ENCODE results near the gene SMU1. TPM values are rescaled to one million over a fixed set of nuclear protein-coding genes. Genes with fewer than 3 reads are reported as not detected.
"Not testable (repeated sequence)": the region's sequence is repeated elsewhere in the genome, so short reads cannot be mapped to it uniquely, and the experiment has no call there.

Gene SMU1
- total and polyA plus RNA-seq, 11 donors: 6.7 to 19.4 (median 15.2) TPM

DNA sequence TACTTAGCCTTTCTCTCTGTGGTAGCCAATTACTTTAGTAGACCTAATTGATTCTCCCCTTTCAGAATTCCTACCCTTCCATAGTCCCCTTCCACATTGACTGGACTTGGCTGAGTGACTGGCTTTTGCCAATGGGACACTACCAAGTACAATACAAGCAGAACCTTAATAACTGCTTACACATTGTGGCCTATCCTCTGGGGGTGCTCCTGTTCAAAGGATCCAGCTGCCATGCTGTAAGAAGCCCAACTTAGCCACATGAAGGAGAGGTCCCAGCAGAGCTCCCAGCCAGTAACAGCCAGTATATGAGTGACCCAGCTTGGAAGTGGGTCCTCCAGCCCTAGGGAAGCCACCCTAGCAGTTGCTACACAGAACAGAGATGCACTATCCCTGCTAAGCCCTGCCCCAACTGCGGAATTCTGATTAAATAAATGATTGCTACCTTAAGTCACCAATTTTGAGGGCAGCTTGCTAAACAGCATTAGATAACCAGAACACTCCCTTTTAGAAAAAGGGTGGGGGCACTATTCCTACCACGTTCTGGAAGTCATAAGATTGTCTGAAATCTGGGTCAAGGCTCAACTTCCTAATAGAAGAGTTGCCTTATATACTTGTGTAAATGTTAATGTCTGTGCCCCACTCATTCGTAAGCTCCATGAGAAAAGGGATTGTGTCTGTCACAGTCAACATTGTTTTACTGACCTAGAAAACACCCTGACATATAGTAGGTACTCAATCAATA, 64.0 kb downstream of the SMU1 start:
- peak in 1 of 4 donors; percentile 38 for ATAC-seq
- no peaks in the 10 kb centered on the region for H3K9me3 ChIP-seq
- no peak for DNase-seq
- no peaks in the 10 kb centered on the region for H3K4me1 ChIP-seq
- H3K27ac ChIP-seq: no peak overlapping the region
- 86 to 91% (median 88%) methylated on average over 3 of the region's 3 CpGs for WGBS, 4 donors
- H3K27me3 ChIP-seq: no peaks in the 10 kb centered on the region
- intact Hi-C loops (cut with DNase I): no loop called here
- TF ChIP-seq, protein P1, sequence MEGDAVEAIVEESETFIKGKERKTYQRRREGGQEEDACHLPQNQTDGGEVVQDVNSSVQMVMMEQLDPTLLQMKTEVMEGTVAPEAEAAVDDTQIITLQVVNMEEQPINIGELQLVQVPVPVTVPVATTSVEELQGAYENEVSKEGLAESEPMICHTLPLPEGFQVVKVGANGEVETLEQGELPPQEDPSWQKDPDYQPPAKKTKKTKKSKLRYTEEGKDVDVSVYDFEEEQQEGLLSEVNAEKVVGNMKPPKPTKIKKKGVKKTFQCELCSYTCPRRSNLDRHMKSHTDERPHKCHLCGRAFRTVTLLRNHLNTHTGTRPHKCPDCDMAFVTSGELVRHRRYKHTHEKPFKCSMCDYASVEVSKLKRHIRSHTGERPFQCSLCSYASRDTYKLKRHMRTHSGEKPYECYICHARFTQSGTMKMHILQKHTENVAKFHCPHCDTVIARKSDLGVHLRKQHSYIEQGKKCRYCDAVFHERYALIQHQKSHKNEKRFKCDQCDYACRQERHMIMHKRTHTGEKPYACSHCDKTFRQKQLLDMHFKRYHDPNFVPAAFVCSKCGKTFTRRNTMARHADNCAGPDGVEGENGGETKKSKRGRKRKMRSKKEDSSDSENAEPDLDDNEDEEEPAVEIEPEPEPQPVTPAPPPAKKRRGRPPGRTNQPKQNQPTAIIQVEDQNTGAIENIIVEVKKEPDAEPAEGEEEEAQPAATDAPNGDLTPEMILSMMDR (IDR thresholded peaks at IDR 0.05): no peak
- TF ChIP-seq POLR2A (IDR thresholded peaks at IDR 0.05): no peak
- H3K36me3 ChIP-seq: no peaks in the 10 kb centered on the region
- no peak overlapping the region for H3K4me3 ChIP-seq

- H3K4me3 ChIP-seq: no peak overlapping the region
- no peaks in the 10 kb centered on the region for H3K36me3 ChIP-seq
- 82 to 88% (median 83%) methylated on average over 3 of the region's 3 CpGs for WGBS, 4 donors
Measured at GRCh38 chr9:33011831-33012230, 64.6 kb downstream of the SMU1 start.

GRCh38 chr9:33007755-33008154, 68.7 kb downstream of the SMU1 start:
- intact Hi-C loops (cut with DNase I): no loop called here
- 88 to 93% (median 91%) methylated on average over 4 of the region's 4 CpGs for whole genome bisulfite sequencing, 4 donors
- TF ChIP-seq, protein P1 (IDR thresholded peaks at IDR 0.05): no peak
- no peak for TF ChIP-seq POLR2A (IDR thresholded peaks at IDR 0.05)
- Histone ChIP-seq H3K9me3 (no peaks in the 10 kb centered on the region), H3K36me3 (no peaks in the 10 kb centered on the region), H3K4me3 (no peak overlapping the region), H3K4me1 (no peaks in the 10 kb centered on the region), H3K27ac (no peak overlapping the region), H3K27me3 (no peaks in the 10 kb centered on the region)
- no peak for DNase-seq
- ATAC-seq: no peak

More at GRCh38 chr9:33011831-33012230, 64.6 kb downstream of the SMU1 start:
- H3K27ac ChIP-seq: no peak overlapping the region
- H3K4me1 ChIP-seq: no peaks in the 10 kb centered on the region
- ATAC-seq: no peak
- TF ChIP-seq, protein P1 (IDR thresholded peaks at IDR 0.05): no peak
- TF ChIP-seq POLR2A (IDR thresholded peaks at IDR 0.05): no peak
- no peaks in the 10 kb centered on the region for H3K27me3 ChIP-seq
- DNase-seq: no peak
- intact Hi-C loops (cut with DNase I): no loop called here
- no peaks in the 10 kb centered on the region for H3K9me3 ChIP-seq

- H3K4me3 ChIP-seq; H3K36me3 ChIP-seq; H3K27ac ChIP-seq; H3K9me3 ChIP-seq; intact Hi-C loops (cut with DNase I); DNase-seq; H3K27me3 ChIP-seq; ATAC-seq: not testable (repeated sequence)
- H3K4me1 ChIP-seq: peaks cover 0 to 12% (median 4%) of the 10 kb centered on the region in 12 donors
Measured at GRCh38 chr9:33005335-33005734, 71.1 kb downstream of the SMU1 start.

DNA sequence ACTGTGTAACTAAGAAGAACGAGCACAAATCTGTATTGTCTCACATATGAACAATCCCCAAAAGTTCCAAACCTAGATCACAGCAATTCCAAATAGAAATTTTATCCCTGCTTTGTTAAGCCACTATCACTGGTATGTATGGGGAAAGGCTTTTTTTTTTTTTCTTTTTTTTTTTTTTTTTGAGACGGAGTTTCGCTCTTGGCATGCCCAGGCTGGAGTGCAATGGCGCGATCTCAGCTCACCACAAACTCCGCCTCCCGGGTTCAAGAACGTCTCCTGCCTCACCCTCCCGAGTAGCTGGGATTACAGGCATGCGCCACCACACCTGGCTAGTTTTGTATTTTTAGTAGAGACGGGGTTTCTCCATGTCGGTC, 75.8 kb downstream of the SMU1 start:
- peaks cover 0 to 24% (median 16%) of the 10 kb centered on the region in 9 donors for H3K36me3 ChIP-seq
- H3K27me3 ChIP-seq, ATAC-seq, H3K9me3 ChIP-seq, DNase-seq: not testable (repeated sequence)
- intact Hi-C loops (cut with DNase I): loop anchor here in 2 of 10 donors (1.0 to 2.0 kb wide), 2 partner anchors 24 to 25 kb away; partner anchors contain the start of gene DNAJA1 (in 2 of the 2)
- H3K27ac ChIP-seq: peak overlapping the region in 9 of 12 donors; percentile 48 to 93 (median 84)
- 9 to 14% (median 12%) methylated on average over 12 of the region's 12 CpGs for WGBS, 4 donors
- peaks cover 0 to 19% (median 6%) of the 10 kb centered on the region in 12 donors for H3K4me1 ChIP-seq
- peak overlapping the region; percentile 70 to 88 (median 80) for H3K4me3 ChIP-seq
